Uterus (tissue), 4 donors: ENCODE data around the gene BHLHA15. TPM values are rescaled to one million over a fixed set of nuclear protein-coding genes. Genes with fewer than 3 reads are reported as not detected.

Experiments used
- DNase-seq, 2 donors: peaks; one replicate each; pipeline ENCODE4 v3.0.0-alpha.2; 2019 to 2020
- H3K27ac ChIP-seq, 2 donors: fragments of 200-600 bp; sonication (generic); 1 replicate in 1 of 2; 2 replicates in 1 of 2; pipeline ENCODE4 v1.5.1; 2016 to 2018
- H3K27me3 ChIP-seq, 2 donors: fragments of 200-600 bp; sonication (generic); one replicate each; pipeline ENCODE4 v1.5.1; 2018 to 2019; ENCODE audit warnings: control low read depth in 1 of 2
- H3K36me3 ChIP-seq, 2 donors: fragments of 200-600 bp; sonication (generic); one replicate each; pipeline ENCODE4 v1.5.1; 2019; ENCODE audit warnings: control low read depth in 1 of 2
- H3K4me1 ChIP-seq, 2 donors: fragments of 200-600 bp; sonication (generic); one replicate each; pipeline ENCODE4 v1.5.1; 2018 to 2019; ENCODE audit warnings: control low read depth in 1 of 2
- H3K4me3 ChIP-seq, 2 donors: fragments of 200-600 bp; sonication (generic); 1 replicate in 1 of 2; 2 replicates in 1 of 2; pipeline ENCODE4 v1.5.1; 2018 to 2019; ENCODE audit warnings: mild to moderate bottlenecking in 1 of 2
- H3K9me3 ChIP-seq, 2 donors: fragments of 200-600 bp; sonication (generic); one replicate each; pipeline ENCODE4 v1.5.1; 2019; ENCODE audit warnings: control low read depth in 1 of 2
- CTCF ChIP-seq, 4 experiments: fragments of 200-600 bp in 2 of 4; fragments of 450-650 bp in 2 of 4; sonication (generic) in 2 of 4; IDR thresholded peaks; one replicate each; pipeline ENCODE4 v1.5.1; 2016 to 2019; ENCODE audit warnings: antibody characterized with exemption in 4 of 4, mild to moderate bottlenecking in 2 of 4, moderate library complexity in 1 of 4
- POLR2A ChIP-seq, 2 donors: fragments of 450-650 bp; IDR thresholded peaks; one replicate each; pipeline ENCODE4 v1.6.1; 2016; ENCODE audit warnings: antibody characterized with exemption in 2 of 2, mild to moderate bottlenecking in 1 of 2, moderate library complexity in 1 of 2
- intact Hi-C: fragments of 100-400 bp; cut with DNase I; formaldehyde crosslinking; loops from one replicate; pipeline ENCODE4 v1.15.1; 2023; ENCODE audit warnings: low total_unique reads
- total RNA-seq, 4 donors: library from RNA; depleted of rRNA in 3 of 4; stranded (reverse); fragments of >200 nt in 3 of 4; gene quantifications; one replicate each; pipeline versions ENCODE4 v1.1.0 to v1.2.4, GENCODE V29; 2014 to 2023
- donor health status: DM: yes; HTN: yes; CAD: no.

BHLHA15 gene
- total RNA-seq, 4 donors from 2014 or later, result 0.41 to 1.6 TPM; not detected in 2

- Histone ChIP-seq H3K27ac (no peak overlapping the region), H3K4me1 (no peaks in the 10 kb centered on the region), H3K36me3 (no peaks in the 10 kb centered on the region), H3K9me3 (no peaks in the 10 kb centered on the region), H3K4me3 (no peak overlapping the region), H3K27me3 (no peaks in the 10 kb centered on the region)
- intact Hi-C loops, result no loop called here
- DNase-seq, result no peak
- TF ChIP-seq CTCF (IDR thresholded peaks at IDR 0.05), result no peak
- no peak for TF ChIP-seq POLR2A (IDR thresholded peaks at IDR 0.05)
Observed at GRCh38 chr7:98192781-98193457, 18.3 kb upstream of the BHLHA15 start.

- Histone ChIP-seq H3K27ac (no peak overlapping the region), H3K4me1 (no peaks in the 10 kb centered on the region), H3K9me3 (peaks cover 0 to 5% of the 10 kb centered on the region in 2 donors), H3K4me3 (no peak overlapping the region), H3K27me3 (no peaks in the 10 kb centered on the region), H3K36me3 (no peaks in the 10 kb centered on the region)
- intact Hi-C loops, result no loop called here
- DNase-seq, result no peak
- TF ChIP-seq CTCF (IDR thresholded peaks at IDR 0.05) (no peak), POLR2A (IDR thresholded peaks at IDR 0.05) (no peak)
Observed at GRCh38 chr7:98193474-98194180, 17.6 kb upstream of the BHLHA15 start.

- intact Hi-C loops, result no loop called here
- Histone ChIP-seq H3K36me3 (no peaks in the 10 kb centered on the region), H3K27ac (no peak overlapping the region), H3K4me1 (no peaks in the 10 kb centered on the region), H3K4me3 (no peak overlapping the region), H3K9me3 (peaks cover 0 to 6% of the 10 kb centered on the region in 2 donors), H3K27me3 (no peaks in the 10 kb centered on the region)
- TF ChIP-seq CTCF (IDR thresholded peaks at IDR 0.05) (no peak), POLR2A (IDR thresholded peaks at IDR 0.05) (no peak)
- no peak for DNase-seq
Observed at GRCh38 chr7:98194186-98194585, 17.1 kb upstream of the BHLHA15 start.

- no peaks in the 10 kb centered on the region for H3K36me3 ChIP-seq
- DNase-seq, result no peak
- intact Hi-C loops, result no loop called here
Observed at GRCh38 chr7:98194672-98195457, 16.4 kb upstream of the BHLHA15 start.

More at GRCh38 chr7:98194672-98195457, 16.4 kb upstream of the BHLHA15 start:
- TF ChIP-seq CTCF (IDR thresholded peaks at IDR 0.05), result no peak
- TF ChIP-seq POLR2A (IDR thresholded peaks at IDR 0.05), result no peak
- Histone ChIP-seq H3K4me1 (no peaks in the 10 kb centered on the region), H3K4me3 (no peak overlapping the region), H3K27ac (no peak overlapping the region), H3K27me3 (no peaks in the 10 kb centered on the region), H3K9me3 (peaks cover 0 to 6% of the 10 kb centered on the region in 2 donors)
